ENCODE data around the gene PADI3. TPM values are rescaled to one million over a fixed set of nuclear protein-coding genes. Genes with fewer than 3 reads are reported as not detected.

Gene PADI3
- total RNA-seq, 3 donors from 2014 or later: not detected

- DNase-seq (ENCODE audit: low spot score in 2 of 2): no peak
- TF ChIP-seq POLR2AphosphoS5 (IDR thresholded peaks at IDR 0.05): no peak
- TF ChIP-seq, protein P1, sequence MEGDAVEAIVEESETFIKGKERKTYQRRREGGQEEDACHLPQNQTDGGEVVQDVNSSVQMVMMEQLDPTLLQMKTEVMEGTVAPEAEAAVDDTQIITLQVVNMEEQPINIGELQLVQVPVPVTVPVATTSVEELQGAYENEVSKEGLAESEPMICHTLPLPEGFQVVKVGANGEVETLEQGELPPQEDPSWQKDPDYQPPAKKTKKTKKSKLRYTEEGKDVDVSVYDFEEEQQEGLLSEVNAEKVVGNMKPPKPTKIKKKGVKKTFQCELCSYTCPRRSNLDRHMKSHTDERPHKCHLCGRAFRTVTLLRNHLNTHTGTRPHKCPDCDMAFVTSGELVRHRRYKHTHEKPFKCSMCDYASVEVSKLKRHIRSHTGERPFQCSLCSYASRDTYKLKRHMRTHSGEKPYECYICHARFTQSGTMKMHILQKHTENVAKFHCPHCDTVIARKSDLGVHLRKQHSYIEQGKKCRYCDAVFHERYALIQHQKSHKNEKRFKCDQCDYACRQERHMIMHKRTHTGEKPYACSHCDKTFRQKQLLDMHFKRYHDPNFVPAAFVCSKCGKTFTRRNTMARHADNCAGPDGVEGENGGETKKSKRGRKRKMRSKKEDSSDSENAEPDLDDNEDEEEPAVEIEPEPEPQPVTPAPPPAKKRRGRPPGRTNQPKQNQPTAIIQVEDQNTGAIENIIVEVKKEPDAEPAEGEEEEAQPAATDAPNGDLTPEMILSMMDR (IDR thresholded peaks at IDR 0.05): no peak
- TF ChIP-seq POLR2A (IDR thresholded peaks at IDR 0.05): no peak
- H3K27ac ChIP-seq: no peak overlapping the region
- no peak overlapping the region for H3K4me3 ChIP-seq
- intact Hi-C loops (cut with DNase I; ENCODE audit: low total_unique reads): no loop called here
- H3K9me3 ChIP-seq: no peaks in the 10 kb centered on the region
- no peaks in the 10 kb centered on the region for H3K4me1 ChIP-seq
- H3K27me3 ChIP-seq: no peaks in the 10 kb centered on the region
- no peaks in the 10 kb centered on the region for H3K36me3 ChIP-seq
Observed at GRCh38 chr1:17243274-17243673, 5.6 kb upstream of the PADI3 start.

DNA sequence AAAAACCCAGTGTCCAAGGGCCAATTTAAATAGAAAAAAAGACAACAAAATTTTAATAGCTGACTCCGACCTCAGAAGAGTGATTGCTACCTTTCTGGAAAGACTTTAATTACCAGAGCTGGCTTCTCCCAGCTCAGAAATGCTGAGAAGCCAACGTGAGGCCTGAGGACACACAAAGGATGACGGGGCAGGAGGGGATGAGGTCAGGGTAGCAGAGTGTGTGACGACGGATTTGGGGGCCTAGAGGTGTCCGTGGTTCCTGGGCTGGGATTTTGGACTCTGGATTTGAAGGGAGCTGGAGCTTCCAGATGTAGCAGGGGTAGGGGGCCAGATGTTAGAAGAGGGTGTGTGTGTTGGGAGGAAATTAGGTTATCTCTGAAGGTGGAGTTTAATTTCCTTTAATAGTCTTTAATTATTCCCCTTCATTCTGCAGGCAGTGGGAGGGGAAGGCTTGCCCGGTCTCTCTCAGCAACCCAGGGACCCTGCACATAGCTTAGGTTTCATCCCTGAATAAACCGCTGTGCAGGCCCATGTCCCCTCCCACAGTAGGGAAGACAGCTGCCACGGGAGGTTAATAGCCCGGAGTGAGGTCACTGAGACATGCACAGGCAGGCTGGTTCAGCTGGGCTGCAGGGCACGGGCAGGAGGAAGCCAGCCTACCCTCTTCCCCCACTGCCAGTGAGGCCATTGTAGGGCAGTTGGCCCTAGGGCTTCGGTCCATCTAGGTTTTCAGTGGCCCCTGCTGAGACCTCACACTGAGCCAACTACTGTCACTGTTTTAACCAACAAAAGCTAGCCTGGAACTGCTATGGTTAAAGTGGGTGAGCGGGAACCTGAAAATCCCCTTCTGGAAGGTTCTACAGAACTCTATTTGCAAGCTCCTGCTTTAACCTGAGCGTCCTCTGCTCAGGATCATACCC is 3.8 kb upstream of the PADI3 start:
- Histone ChIP-seq H3K27ac (no peak overlapping the region), H3K36me3 (no peaks in the 10 kb centered on the region), H3K4me3 (no peak overlapping the region), H3K9me3 (no peaks in the 10 kb centered on the region), H3K27me3 (no peaks in the 10 kb centered on the region), H3K4me1 (no peaks in the 10 kb centered on the region)
- DNase-seq (ENCODE audit: low spot score in 2 of 2): no peak
- intact Hi-C loops (cut with DNase I; ENCODE audit: low total_unique reads): no loop called here
- TF ChIP-seq, protein P1 (IDR thresholded peaks at IDR 0.05): no peak
- TF ChIP-seq POLR2A (IDR thresholded peaks at IDR 0.05): no peak
- TF ChIP-seq POLR2AphosphoS5 (IDR thresholded peaks at IDR 0.05): no peak

DNA sequence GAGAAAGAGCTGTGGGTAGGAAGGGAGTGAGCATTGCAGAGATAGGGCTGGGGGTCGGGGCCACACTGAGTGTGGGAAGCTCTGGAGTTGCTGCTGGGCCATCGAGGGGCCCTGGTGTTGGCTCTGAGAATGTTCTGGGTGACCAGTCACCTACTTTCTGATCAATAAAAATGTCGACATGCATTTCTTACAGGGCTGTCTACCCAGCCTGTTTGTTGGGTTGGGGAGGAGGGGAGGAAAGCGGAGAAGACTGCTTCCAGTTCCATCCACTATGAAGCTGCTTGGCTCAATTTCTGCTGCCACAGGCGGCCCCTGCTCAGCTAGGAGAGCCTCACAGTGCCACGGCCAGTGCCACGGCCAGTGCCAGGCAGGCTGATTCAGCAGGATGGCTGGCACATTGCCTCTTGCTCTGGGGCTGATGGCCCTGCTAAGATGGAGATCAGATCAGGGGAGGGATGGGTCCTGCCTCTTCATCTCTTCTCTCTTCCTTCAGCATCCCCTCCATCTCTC is 3.0 kb upstream of the PADI3 start:
- Histone ChIP-seq H3K27me3 (no peaks in the 10 kb centered on the region), H3K36me3 (no peaks in the 10 kb centered on the region), H3K27ac (no peak overlapping the region), H3K4me1 (peaks cover 0 to 2% of the 10 kb centered on the region in 2 donors), H3K9me3 (no peaks in the 10 kb centered on the region), H3K4me3 (no peak overlapping the region)
- intact Hi-C loops (cut with DNase I; ENCODE audit: low total_unique reads): no loop called here
- TF ChIP-seq POLR2A (IDR thresholded peaks at IDR 0.05) (no peak), POLR2AphosphoS5 (IDR thresholded peaks at IDR 0.05) (no peak)
- TF ChIP-seq, protein P1 (IDR thresholded peaks at IDR 0.05): no peak
- no peak for DNase-seq (ENCODE audit: low spot score in 2 of 2)

- no peaks in the 10 kb centered on the region for H3K27me3 ChIP-seq
Observed at GRCh38 chr1:17246971-17247370, 1.9 kb upstream of the PADI3 start.

More at GRCh38 chr1:17246971-17247370, 1.9 kb upstream of the PADI3 start:
- Histone ChIP-seq H3K4me1 (peaks cover 0 to 4% of the 10 kb centered on the region in 2 donors), H3K27ac (no peak overlapping the region), H3K9me3 (no peaks in the 10 kb centered on the region), H3K4me3 (no peak overlapping the region), H3K36me3 (no peaks in the 10 kb centered on the region)
- TF ChIP-seq POLR2AphosphoS5 (IDR thresholded peaks at IDR 0.05) (no peak), POLR2A (IDR thresholded peaks at IDR 0.05) (no peak)
- TF ChIP-seq, protein P1 (IDR thresholded peaks at IDR 0.05): no peak
- DNase-seq (ENCODE audit: low spot score in 2 of 2): no peak
- intact Hi-C loops (cut with DNase I; ENCODE audit: low total_unique reads): no loop called here

Data from breast epithelium (tissue), 4 donors.